HepG2 (cell line): ENCODE results near the gene KRTAP1-3.

ENCODE experiments used
- KDM1A ChIP-seq: IDR thresholded peaks from 2 replicates; pipeline ENCODE4 v1.6.1; 2016; ENCODE audit warnings: missing compliant biosample characterization
- MAFF ChIP-seq: IDR thresholded peaks from 2 replicates; pipeline ENCODE4 v1.6.1; 2011; ENCODE audit warnings: low read depth, low read length, improper control_type of control experiment
- MED13 ChIP-seq: sonication (generic); formaldehyde crosslinking; IDR thresholded peaks from 2 replicates; pipeline ENCODE4 v1.5.0; 2020; ENCODE audit warnings: missing genetic modification reagents
- NCOA2 ChIP-seq: sonication (generic); formaldehyde crosslinking; IDR thresholded peaks from 2 replicates; pipeline ENCODE4 v1.8.0; 2022; ENCODE audit warnings: inconsistent platforms
- NFYB ChIP-seq: sonication (generic); formaldehyde crosslinking; IDR thresholded peaks from 2 replicates; pipeline ENCODE4 v1.4.0; 2020; ENCODE audit warnings: missing genetic modification reagents
- REPIN1 ChIP-seq: sonication (generic); formaldehyde crosslinking; IDR thresholded peaks from 2 replicates; pipeline ENCODE4 v1.8.0; 2022; ENCODE audit warnings: missing genetic modification reagents, low read depth, mild to moderate bottlenecking, borderline replicate concordance
- SP1 ChIP-seq, 2 experiments: fragments of 450-650 bp in 1 of 2; sonication (generic) in 1 of 2; formaldehyde crosslinking in 1 of 2; IDR thresholded peaks; 2 replicates each; pipeline versions ENCODE4 v1.4.0 to v1.6.1; 2016 to 2020; ENCODE audit warnings: missing genetic modification reagents in 1 of 2
- ZNF567 ChIP-seq: sonication (generic); formaldehyde crosslinking; IDR thresholded peaks from 2 replicates; pipeline ENCODE4 v1.8.1; 2023; ENCODE audit warnings: mild to moderate bottlenecking, missing genetic modification reagents, borderline replicate concordance
- TF ChIP-seq, protein P1 (sequence below): sonication (generic); formaldehyde crosslinking; IDR thresholded peaks from 2 replicates; pipeline ENCODE4 v1.5.0; 2020; ENCODE audit warnings: mild to moderate bottlenecking, missing genetic modification reagents, moderate library complexity
- TF ChIP-seq, protein P2 (sequence below): sonication (generic); formaldehyde crosslinking; IDR thresholded peaks from 2 replicates; pipeline ENCODE4 v1.8.0; 2022; ENCODE audit warnings: missing genetic modification reagents, mild to moderate bottlenecking, borderline replicate concordance
- TF ChIP-seq, protein P3 (sequence below): sonication (generic); formaldehyde crosslinking; IDR thresholded peaks from 2 replicates; pipeline ENCODE4 v1.4.0; 2020; ENCODE audit warnings: missing genetic modification reagents
- TF ChIP-seq, protein P4 (sequence below): sonication (generic); formaldehyde crosslinking; IDR thresholded peaks from 2 replicates; pipeline ENCODE4 v1.4.0; 2020; ENCODE audit warnings: missing genetic modification reagents
- TF ChIP-seq, protein P5 (sequence below), 2 experiments: sonication (generic) in 1 of 2; formaldehyde crosslinking in 1 of 2; IDR thresholded peaks; 2 replicates each; pipeline versions ENCODE4 v1.5.1 to v1.6.1; 2011 to 2020; ENCODE audit warnings: borderline replicate concordance in 1 of 2, low read depth in 1 of 2, low read length in 1 of 2, mild to moderate bottlenecking in 1 of 2, missing genetic modification reagents in 1 of 2, moderate library complexity in 1 of 2

DNA sequence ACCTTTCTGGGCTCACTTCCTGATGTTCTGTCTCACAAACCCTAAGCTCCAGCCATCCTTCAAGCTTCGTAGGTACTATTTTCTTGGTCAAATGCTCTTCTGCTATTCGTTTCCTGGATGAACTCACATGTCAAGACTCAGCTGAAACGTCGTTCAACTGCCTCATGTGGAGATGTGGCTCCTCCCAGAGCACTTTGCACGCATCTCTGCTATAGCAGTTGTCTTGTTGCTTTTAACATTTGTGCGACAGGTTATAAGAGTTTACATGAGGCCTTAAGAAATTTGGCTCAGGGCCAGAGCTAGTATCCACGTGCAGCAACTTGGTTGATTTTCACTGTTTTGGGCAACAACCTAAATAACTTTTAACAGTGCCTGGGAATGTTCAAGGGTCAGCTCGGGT lies 47.8 kb downstream of the KRTAP1-3 start:
- TF ChIP-seq, protein P1, sequence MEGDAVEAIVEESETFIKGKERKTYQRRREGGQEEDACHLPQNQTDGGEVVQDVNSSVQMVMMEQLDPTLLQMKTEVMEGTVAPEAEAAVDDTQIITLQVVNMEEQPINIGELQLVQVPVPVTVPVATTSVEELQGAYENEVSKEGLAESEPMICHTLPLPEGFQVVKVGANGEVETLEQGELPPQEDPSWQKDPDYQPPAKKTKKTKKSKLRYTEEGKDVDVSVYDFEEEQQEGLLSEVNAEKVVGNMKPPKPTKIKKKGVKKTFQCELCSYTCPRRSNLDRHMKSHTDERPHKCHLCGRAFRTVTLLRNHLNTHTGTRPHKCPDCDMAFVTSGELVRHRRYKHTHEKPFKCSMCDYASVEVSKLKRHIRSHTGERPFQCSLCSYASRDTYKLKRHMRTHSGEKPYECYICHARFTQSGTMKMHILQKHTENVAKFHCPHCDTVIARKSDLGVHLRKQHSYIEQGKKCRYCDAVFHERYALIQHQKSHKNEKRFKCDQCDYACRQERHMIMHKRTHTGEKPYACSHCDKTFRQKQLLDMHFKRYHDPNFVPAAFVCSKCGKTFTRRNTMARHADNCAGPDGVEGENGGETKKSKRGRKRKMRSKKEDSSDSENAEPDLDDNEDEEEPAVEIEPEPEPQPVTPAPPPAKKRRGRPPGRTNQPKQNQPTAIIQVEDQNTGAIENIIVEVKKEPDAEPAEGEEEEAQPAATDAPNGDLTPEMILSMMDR (CRISPR knock-in tag) = 0 out of 2 replicates have a peak, but pooled peaks have one; percentile 5
- TF ChIP-seq, protein P2, sequence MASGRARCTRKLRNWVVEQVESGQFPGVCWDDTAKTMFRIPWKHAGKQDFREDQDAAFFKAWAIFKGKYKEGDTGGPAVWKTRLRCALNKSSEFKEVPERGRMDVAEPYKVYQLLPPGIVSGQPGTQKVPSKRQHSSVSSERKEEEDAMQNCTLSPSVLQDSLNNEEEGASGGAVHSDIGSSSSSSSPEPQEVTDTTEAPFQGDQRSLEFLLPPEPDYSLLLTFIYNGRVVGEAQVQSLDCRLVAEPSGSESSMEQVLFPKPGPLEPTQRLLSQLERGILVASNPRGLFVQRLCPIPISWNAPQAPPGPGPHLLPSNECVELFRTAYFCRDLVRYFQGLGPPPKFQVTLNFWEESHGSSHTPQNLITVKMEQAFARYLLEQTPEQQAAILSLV (CRISPR knock-in tag) = no peak
- TF ChIP-seq, protein P3, sequence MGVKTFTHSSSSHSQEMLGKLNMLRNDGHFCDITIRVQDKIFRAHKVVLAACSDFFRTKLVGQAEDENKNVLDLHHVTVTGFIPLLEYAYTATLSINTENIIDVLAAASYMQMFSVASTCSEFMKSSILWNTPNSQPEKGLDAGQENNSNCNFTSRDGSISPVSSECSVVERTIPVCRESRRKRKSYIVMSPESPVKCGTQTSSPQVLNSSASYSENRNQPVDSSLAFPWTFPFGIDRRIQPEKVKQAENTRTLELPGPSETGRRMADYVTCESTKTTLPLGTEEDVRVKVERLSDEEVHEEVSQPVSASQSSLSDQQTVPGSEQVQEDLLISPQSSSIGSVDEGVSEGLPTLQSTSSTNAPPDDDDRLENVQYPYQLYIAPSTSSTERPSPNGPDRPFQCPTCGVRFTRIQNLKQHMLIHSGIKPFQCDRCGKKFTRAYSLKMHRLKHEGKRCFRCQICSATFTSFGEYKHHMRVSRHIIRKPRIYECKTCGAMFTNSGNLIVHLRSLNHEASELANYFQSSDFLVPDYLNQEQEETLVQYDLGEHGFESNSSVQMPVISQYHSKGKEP (CRISPR knock-in tag) = no peak
- TF ChIP-seq, protein P4, sequence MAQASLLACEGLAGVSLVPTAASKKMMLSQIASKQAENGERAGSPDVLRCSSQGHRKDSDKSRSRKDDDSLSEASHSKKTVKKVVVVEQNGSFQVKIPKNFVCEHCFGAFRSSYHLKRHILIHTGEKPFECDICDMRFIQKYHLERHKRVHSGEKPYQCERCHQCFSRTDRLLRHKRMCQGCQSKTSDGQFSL (CRISPR knock-in tag) = no peak
- no peak for TF ChIP-seq NCOA2 (CRISPR knock-in tag)
- TF ChIP-seq SP1 (IDR thresholded peaks at IDR 0.05) = no peak
- TF ChIP-seq SP1 (CRISPR knock-in tag; IDR thresholded peaks at IDR 0.05) = no peak
- TF ChIP-seq KDM1A (CRISPR knock-in tag) = no peak
- TF ChIP-seq, protein P5, sequence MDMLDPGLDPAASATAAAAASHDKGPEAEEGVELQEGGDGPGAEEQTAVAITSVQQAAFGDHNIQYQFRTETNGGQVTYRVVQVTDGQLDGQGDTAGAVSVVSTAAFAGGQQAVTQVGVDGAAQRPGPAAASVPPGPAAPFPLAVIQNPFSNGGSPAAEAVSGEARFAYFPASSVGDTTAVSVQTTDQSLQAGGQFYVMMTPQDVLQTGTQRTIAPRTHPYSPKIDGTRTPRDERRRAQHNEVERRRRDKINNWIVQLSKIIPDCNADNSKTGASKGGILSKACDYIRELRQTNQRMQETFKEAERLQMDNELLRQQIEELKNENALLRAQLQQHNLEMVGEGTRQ (IDR thresholded peaks at IDR 0.05; ENCODE audit: low read depth, low read length) = no peak
- TF ChIP-seq, protein P5 (CRISPR knock-in tag; IDR thresholded peaks at IDR 0.05; ENCODE audit: borderline replicate concordance) = no peak
- TF ChIP-seq MAFF = no peak
- no peak for TF ChIP-seq ZNF567
- TF ChIP-seq MED13 (CRISPR knock-in tag) = no peak
- no peak for TF ChIP-seq NFYB
- TF ChIP-seq REPIN1 (CRISPR knock-in tag) = no peak
